ENCODE results near the gene FAM118B. TPM values are rescaled to one million over a fixed set of nuclear protein-coding genes. Genes with fewer than 3 reads are reported as not detected.

Gene FAM118B
- total and polyA plus RNA-seq, 7 donors: 13.3 to 46.7 (median 20.0) TPM

GRCh38 chr11:126186025-126186698 is 25.4 kb upstream of the FAM118B start:
- Histone ChIP-seq H3K4me1 (peaks cover 20% of the 10 kb centered on the region), H3K9me3 (no peaks in the 10 kb centered on the region), H3K36me3 (ENCODE audit: insufficient read depth in 1 of 2, low read depth in 1 of 2) (peaks cover 0 to 67% of the 10 kb centered on the region in 2 donors), H3K27me3 (ENCODE audit: insufficient read depth in 3 of 3, low read length in 2 of 3) (no peaks in the 10 kb centered on the region), H3K27ac (peak overlapping the region; percentile 66), H3K4me3 (no peak overlapping the region)
- intact Hi-C loops (cut with DNase I): loop anchor here in 1 of 2 donors (2.0 kb wide), 1 partner anchor 123 kb away; the partner anchor contains the start of gene CDON
- peak; percentile 79 to 90 (median 86) for ATAC-seq
- 31 to 48% (median 32%) methylated on average over 15 of the region's 15 CpGs for WGBS, 3 donors
- DNase-seq: peak; percentile 75 to 91
- TF ChIP-seq CTCF (IDR thresholded peaks at IDR 0.05): no peak

GRCh38 chr11:126186708-126187529 is 24.7 kb upstream of the FAM118B start:
- ATAC-seq (peak in 1 of 4 donors; percentile 17), DNase-seq (no peak)
- H3K9me3 ChIP-seq: no peaks in the 10 kb centered on the region
- no peaks in the 10 kb centered on the region for H3K27me3 ChIP-seq (ENCODE audit: insufficient read depth in 3 of 3, low read length in 2 of 3)
- peaks cover 24% of the 10 kb centered on the region for H3K4me1 ChIP-seq
- no peak overlapping the region for H3K4me3 ChIP-seq
- H3K36me3 ChIP-seq (ENCODE audit: insufficient read depth in 1 of 2, low read depth in 1 of 2): peaks cover 0 to 67% of the 10 kb centered on the region in 2 donors
- no peak for TF ChIP-seq CTCF (IDR thresholded peaks at IDR 0.05)
- 64 to 73% (median 70%) methylated on average over 18 to 22 of the region's 22 CpGs for WGBS, 3 donors
- intact Hi-C loops (cut with DNase I): loop anchor here in 1 of 2 donors (2.0 kb wide), 1 partner anchor 124 kb away; the partner anchor contains the start of gene CDON
- peak overlapping the region; percentile 66 for H3K27ac ChIP-seq

DNA sequence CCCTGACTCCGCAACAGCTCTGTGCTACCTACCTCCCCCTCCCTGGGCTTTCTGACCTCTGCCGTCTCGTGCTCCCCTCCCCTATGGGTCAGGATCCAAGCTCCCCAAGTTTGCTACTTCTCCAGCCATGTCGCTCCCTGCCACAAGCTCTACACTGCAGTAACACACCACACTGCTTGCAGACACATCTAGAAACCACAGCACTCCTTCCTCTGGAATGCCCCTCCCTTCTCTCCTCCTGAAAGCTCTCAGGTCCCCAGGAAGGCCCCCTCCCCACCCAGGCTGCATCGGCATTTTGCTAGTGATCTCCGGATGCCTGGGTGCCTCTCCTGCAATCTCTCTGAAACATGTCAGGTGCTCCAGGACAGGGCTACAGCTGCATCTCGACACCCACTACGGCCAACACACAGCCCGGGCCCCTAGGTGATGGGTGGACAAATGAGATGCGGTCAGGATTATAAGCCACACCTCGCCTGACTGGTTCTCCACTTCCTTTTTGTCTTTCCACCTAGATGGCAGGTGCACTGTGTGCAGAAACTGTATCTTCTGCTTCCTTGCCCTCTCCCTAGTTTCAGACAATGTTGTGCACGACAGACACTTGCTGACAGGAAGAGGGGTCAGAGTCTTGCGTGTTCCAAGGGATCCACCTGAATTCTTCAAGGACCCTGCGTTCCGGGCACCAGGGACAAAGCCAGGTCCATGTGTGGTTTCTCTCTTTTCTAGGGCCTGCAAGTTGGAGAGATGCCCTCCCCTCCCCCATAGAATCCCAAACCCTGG is 23.1 kb upstream of the FAM118B start:
- intact Hi-C loops (cut with DNase I): no loop called here
- ATAC-seq: no peak
- H3K9me3 ChIP-seq: no peaks in the 10 kb centered on the region
- no peak overlapping the region for H3K27ac ChIP-seq
- no peak overlapping the region for H3K4me3 ChIP-seq
- TF ChIP-seq CTCF (IDR thresholded peaks at IDR 0.05): no peak
- no peaks in the 10 kb centered on the region for H3K27me3 ChIP-seq (ENCODE audit: insufficient read depth in 3 of 3, low read length in 2 of 3)
- H3K36me3 ChIP-seq (ENCODE audit: insufficient read depth in 1 of 2, low read depth in 1 of 2): peaks cover 0 to 73% of the 10 kb centered on the region in 2 donors
- DNase-seq: no peak
- 86 to 87% (median 86%) methylated on average over 14 to 15 of the region's 15 CpGs for WGBS, 3 donors
- peaks cover 27% of the 10 kb centered on the region for H3K4me1 ChIP-seq

DNA sequence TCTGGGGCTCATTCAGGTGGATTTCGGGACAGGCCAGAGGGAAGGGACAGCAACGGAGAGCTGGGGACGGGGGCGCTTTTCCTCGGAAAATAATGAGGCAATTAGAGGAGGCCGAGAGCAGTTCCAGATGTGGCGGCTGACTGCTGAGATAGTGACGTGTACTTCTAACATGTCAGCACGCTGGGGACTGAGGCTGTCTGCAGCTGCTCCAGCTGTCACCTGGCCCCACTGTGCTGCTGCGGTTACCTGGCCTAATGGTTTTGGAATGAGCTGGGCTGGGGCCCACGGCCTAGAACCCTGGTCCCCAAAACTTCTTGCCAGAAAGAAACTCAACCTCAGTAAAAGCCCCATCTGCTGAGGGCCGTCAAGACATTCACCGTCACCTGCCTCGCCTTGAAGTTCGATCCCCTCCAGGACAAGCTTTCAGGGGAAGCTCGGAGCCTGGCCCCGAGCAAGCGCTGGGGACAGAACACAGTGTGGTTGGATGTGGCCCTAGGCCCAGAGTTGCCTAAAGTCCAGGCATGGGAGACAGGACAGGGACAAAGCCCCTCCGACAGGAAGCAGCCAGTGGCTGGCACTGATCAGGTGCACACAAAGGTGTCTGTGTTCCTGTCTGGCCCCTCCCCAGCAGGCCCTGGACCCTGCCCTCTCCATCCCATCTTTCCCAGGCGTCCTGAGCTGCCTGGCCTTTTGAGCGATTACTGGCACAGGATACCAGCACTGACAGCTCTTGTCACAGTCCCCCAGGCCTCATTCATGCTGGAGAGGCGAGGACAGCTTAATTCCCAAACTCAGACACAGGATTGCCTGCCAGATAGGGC is 22.3 kb upstream of the FAM118B start:
- no peak for ATAC-seq
- Histone ChIP-seq H3K36me3 (ENCODE audit: insufficient read depth in 1 of 2, low read depth in 1 of 2) (peaks cover 0 to 68% of the 10 kb centered on the region in 2 donors), H3K9me3 (no peaks in the 10 kb centered on the region), H3K4me1 (peaks cover 32% of the 10 kb centered on the region), H3K27me3 (ENCODE audit: insufficient read depth in 3 of 3, low read length in 2 of 3) (no peaks in the 10 kb centered on the region), H3K4me3 (no peak overlapping the region), H3K27ac (no peak overlapping the region)
- 74 to 82% (median 80%) methylated on average over 22 of the region's 22 CpGs for WGBS, 3 donors
- intact Hi-C loops (cut with DNase I): no loop called here
- TF ChIP-seq CTCF (IDR thresholded peaks at IDR 0.05): no peak
- DNase-seq: no peak
